Ureter (tissue), 1 donor: ENCODE results near the gene TSPAN5. TPM values are rescaled to one million over a fixed set of nuclear protein-coding genes. Genes with fewer than 3 reads are reported as not detected.

ENCODE experiments used
- DNase-seq: peaks from one replicate; pipeline ENCODE4 v3.0.0-alpha.2; 2020; ENCODE audit warnings: low spot score
- total RNA-seq: library from RNA; stranded (reverse); gene quantifications from one replicate; pipeline ENCODE4 v1.2.4, GENCODE V29; 2023
- donor health status: DM: yes; HTN: yes; CAD: no.

Gene TSPAN5
- total RNA-seq, 1 donor from 2014 or later: 14.2 TPM

DNA sequence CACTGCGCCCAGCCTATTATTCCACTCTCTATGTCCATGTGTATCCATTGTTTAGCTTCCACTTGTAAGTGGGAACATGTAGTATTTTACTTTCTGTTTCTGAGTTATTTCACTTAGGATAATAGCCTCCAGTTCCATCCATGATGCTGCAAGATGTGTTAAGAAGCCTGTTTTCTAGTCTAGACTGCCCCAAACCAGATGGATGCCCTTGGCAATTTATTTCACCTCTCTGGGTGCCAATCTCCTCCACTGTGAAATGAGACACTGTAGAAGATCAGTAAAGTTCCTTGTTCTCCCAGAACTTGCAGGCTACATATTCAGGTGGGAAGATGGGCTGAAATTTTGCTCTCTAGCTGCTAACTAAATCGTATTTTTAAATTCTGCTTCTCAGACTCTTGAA is 72.8 kb downstream of the TSPAN5 start:
- DNase-seq: no peak

GRCh38 chr4:98584265-98584664 is 74.1 kb downstream of the TSPAN5 start:
- DNase-seq: no peak

- no peak for DNase-seq
These were observed 75.1 kb downstream of the TSPAN5 start for GRCh38 chr4:98583265-98583664.

- no peak for DNase-seq
These were observed 77.3 kb downstream of the TSPAN5 start for GRCh38 chr4:98581126-98581525.

GRCh38 chr4:98577956-98578355 is 80.5 kb downstream of the TSPAN5 start:
- DNase-seq: no peak

- DNase-seq: no peak
These were observed 83.6 kb downstream of the TSPAN5 start for GRCh38 chr4:98574816-98575215.

GRCh38 chr4:98573791-98574190 is 84.6 kb downstream of the TSPAN5 start:
- no peak for DNase-seq

DNA sequence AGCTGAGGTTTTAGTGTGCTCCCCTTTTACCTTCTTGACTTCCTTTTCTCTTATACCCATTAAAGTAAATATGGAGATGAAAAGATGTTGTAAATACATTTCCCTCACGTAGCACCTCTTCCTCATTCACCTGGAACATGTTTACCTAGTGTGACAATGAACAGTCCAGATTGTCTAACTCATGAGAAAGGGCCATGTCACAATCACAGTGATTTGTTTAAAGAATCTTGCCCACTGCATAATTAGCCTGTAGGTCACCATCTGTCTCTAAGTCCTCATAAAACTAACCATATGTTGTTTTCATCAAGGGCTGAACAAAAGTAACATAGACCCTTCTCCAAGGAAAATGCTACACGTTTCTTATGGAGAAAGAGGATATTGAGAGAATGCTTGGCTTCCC is 85.7 kb downstream of the TSPAN5 start:
- DNase-seq: no peak

GRCh38 chr4:98571161-98571786 is 87.1 kb downstream of the TSPAN5 start:
- DNase-seq: no peak

- DNase-seq: no peak
These were observed 88.1 kb downstream of the TSPAN5 start for GRCh38 chr4:98570151-98570797.

GRCh38 chr4:98568941-98569663 is 89.3 kb downstream of the TSPAN5 start:
- DNase-seq: no peak

DNA sequence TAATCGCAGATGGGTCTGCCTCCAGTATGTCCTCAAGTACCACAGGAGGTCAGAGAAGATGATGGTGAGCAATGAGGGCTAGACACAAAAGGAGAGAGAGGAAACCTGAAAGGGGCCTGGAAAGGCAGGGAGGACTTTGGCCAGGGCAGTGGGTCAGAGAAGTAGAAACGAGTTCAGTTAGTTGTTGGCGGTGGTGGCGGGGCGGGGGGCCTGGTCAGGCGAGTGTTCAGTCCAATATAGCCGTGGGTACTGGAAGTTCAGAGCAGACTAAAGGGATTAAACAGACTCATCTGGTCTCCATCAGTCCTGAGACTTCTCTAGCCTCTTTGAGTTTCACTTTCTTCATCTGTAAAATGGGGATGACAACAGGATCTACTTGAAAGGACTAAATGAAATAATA is 90.8 kb downstream of the TSPAN5 start:
- no peak for DNase-seq

DNA sequence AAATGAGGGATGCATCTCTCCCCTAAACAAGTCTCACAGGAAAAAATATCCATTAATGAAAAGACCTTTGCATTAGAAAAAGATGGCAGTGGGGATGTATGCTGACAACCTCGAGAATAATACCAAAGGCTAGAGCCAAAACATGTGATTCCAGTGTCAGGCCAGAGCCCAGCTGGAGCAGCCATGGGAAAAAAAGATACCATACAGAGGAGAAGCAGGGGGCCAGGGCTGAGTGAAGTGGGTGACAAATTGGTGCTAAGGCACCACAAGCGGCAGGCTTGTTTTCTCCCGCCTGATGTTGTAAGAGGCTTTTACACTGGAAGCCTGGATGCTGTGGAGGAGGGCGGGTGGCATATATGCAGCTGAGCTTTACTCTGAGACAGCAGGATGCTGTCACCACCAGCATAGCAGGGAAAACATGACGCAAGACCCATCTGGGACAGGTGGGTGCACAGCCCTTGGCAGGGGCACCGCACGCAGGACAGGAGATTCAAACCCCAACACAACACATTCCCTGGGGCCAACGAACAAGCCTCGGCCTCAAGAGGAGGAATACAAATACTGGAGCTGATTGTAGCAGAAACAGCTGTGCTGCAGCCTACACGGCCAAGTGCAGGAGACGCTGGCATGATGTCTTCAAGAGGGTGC is 91.9 kb downstream of the TSPAN5 start:
- no peak for DNase-seq

DNA sequence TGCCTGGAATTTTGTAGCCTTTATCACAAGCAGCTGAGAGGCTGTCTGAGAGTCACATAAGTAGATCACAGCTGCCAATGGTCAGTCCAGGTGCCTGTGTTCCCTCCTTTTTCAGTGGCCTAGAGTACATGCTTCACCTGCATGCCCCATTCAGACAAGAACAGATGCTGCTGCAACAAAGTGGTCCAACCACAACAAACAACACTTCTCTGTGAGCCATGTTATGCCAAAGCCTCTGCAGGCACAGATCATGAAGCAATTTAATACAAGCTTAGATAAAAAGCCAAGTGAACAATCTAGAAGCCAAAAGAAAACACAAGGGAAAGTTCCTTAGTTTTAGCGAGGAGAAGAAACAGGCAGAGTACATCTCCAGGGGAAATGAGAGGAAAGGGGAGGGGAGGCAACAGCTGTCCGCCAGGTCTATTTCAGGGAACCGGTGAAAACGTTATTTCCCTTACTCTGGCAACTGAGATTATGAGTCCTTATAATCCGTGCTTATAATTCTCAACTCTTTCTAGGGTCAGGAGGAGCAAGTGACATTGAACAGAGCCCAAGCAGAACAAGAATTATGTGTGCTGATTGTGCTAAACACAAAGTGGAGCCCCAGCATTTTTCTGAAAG is 92.6 kb downstream of the TSPAN5 start:
- no peak for DNase-seq

GRCh38 chr4:98564852-98565251 is 93.6 kb downstream of the TSPAN5 start:
- no peak for DNase-seq

- no peak for DNase-seq
These were observed 98.1 kb downstream of the TSPAN5 start for GRCh38 chr4:98560321-98560720.

DNA sequence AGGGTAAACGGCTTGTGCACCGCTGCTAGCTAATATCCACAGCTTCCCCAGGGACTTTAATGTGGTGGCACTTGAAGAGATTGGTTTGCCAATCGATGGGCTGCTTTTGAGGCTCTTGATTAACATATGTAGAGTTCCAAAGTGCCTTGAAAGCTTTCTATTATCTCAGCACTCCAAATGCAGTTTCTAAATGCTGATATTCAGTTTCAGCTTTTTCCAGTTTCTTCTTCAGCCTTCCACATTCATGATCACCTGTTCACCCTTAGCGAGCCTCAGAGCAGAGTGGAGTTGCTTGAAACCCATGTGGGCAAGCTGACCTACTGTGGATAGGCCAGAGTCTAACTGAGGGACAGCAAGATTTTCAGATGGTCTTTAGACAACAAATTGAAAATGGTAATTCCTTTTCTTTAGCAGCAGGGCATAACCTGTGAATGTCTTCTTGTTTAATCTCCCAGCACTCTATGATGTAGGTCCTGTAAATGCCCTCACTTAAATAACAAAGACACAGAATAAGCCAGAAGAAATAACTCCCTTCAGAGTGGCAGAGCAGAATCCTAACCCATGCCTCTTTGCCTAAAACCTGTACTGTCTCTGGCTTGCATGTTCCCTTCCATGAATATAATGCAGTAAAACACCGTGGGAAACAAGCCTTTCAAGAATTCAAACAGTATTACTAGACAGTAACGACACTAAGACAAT is 99.8 kb downstream of the TSPAN5 start:
- no peak for DNase-seq

DNA sequence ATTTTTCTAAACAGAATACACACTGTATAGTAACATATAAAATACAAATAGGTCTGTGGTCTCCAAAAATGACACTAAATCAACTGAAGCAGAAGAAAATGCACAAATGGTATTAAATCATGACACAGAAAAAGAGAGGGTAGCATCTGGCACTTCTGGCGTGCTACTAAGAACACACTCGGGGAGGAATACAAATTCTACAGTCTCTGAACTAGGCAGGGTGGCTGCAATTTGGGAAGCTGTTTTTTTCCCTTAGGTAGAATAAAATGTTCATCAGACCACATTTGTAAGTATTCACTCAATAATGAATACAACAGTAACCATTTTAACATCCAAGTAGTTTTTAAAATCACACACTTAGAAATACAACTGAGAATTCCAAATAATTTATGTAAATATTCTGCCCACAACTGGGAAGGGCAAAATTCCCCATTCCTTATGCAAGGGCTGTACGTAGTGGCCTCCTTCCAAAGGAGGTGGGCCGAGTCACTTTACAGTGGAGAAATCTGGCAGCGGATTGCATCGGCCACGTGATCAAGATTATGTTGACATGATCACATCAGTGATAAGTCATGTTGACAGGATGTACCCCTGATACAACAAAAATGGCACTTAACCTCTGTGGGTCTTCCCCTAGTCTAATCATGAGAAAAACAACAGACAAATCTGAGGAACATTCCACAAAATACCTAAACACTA is 101.1 kb downstream of the TSPAN5 start:
- DNase-seq: no peak

DNA sequence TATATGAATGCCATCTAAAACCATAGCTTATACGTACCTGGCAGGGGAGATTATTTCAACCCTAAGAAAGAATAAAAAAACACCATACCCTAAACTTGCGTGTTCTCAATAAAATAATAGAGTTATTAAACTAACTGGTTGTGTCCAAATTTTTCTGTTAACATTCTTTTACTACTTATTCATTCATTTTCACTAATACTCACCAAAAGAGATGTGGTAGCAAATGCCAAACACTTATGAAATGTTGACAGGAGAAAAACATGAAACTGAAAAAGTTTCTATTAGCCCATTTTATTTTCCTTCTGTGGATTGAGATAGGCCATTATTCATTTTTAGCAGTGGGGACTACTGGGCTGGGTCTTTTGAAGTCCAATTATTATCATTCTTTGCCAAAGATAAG is 102.0 kb downstream of the TSPAN5 start:
- no peak for DNase-seq

DNA sequence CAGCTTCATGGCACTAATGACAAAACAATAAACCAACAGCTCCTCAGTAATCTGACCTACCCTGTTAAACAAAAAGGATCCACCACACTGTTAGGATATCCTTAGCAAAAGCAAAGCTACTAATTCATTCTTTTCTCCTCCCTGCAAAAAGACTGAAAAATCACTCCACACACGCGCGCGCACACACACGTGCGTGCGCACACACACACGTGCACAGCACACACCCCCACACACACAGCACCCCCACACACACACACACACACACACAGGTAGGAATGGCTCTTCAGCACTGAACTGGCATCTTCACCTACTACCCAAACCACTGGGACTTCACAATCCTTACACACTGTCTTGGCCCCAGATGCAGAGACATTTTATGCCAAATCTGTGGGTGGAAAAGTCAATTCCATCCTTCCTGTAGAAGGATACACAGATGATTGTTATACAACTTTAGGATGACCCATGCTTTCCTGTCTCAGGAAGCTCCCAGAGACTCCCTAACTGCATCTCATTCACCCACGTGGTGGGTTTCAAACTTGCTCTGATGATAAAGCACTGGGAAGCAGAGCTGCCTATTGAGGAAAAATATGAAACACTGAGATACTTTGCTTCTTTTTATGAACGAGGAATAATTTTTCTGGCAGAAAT is 102.5 kb downstream of the TSPAN5 start:
- DNase-seq: no peak
